ENCODE results near the gene TMEM97.

Gene TMEM97

DNA sequence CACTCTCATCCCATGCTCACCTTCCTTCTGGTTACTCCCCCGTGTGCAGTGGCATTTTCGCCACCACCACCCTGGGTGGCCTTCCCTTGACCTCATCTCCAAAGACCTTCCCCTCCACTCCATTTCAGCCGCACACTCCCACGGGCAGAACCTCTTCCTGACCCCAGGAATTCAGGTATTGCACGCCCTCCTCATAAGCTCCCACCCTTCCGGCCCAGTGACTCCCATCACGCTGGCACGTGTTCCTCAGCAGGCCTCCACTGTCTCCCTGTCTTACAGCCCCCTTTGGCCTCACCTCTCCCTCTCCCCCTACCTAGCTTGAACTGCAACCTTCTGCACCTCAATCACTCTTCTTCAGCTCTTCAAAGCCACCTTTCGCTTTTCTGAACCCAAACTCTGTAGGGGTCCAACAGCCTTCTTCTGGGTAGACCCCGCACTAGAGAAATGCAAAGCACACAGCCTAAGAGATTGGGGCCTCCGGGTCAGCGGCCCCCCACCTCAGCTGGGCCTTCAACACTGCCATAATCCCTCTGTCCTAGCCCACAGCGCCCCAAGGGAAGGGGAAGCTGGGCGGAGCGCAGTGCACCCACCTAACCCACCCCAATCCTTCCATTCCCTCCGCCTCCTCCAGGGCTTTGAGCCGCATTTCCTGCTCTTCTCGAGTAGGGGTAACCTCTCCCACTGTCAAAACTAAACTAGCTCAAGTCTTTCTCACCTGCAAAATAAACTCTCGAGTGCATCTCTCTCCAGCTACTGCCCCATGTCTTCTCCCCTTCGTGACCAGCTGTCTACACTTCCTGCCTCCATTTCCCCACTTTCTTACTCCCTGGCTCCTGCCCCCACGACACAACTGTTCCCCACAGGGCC lies 1.7 kb upstream of the TMEM97 start:
- Histone ChIP-seq H3K4me1 (ENCODE audit: control insufficient read depth in 1 of 2, insufficient read depth in 2 of 2, low read length in 2 of 2) (peaks cover 6 to 21% of the 10 kb centered on the region in 2 donors), H3K27me3 (ENCODE audit: low read depth, low read length) (no peaks in the 10 kb centered on the region), H3K9me3 (ENCODE audit: control insufficient read depth in 1 of 2, low read length in 2 of 2) (no peaks in the 10 kb centered on the region), H3K27ac (ENCODE audit: low read length) (no peak overlapping the region), H3K36me3 (ENCODE audit: control insufficient read depth in 1 of 2, insufficient read depth in 2 of 2, low read length in 2 of 2) (no peaks in the 10 kb centered on the region), H3K4me3 (ENCODE audit: low read depth in 1 of 2, low read length in 2 of 2) (peak overlapping the region in 1 of 2 donors; percentile 71)

DNA sequence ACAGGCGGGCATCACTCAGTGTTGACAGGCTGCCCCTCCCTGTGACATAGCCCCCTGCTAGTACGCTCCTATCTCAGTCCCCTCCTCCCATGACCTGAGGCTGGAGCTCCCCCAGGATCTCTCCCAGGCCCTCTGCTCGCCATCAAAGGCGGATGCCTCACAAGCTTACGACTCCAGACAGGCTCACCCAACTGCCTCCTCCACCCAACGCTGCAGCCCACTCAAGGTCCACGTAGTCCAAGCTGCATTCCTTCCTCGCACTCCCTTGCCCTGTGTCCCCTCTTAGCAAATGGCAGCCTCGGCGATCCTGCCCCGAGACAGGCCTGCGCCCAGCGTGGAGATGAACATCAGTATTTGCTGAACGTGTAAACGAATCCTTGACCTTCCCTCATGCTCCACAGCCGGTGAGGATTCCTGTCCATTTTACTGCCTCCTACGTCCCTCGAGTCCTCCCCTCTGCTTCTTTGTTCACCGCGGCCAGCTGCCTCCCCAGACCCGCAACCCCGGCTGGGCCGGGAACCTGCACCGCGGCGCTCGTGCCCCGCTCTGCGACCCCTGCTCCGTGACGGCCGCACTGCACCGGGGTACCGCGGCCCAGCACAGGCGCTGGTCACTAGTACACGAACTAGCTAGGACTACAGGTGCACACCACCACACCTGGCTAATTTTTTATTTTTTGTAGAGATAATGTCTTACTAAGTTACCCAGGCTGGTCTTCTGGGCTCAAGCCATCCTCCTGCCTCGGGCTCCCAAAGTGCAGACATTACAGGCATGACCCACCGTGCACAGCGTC lies 838 bp upstream of the TMEM97 start:
- Histone ChIP-seq H3K27me3 (ENCODE audit: low read depth, low read length) (no peaks in the 10 kb centered on the region), H3K4me3 (ENCODE audit: low read depth in 1 of 2, low read length in 2 of 2) (peak overlapping the region; percentile 39 to 71), H3K27ac (ENCODE audit: low read length) (no peak overlapping the region), H3K36me3 (ENCODE audit: control insufficient read depth in 1 of 2, insufficient read depth in 2 of 2, low read length in 2 of 2) (no peaks in the 10 kb centered on the region), H3K9me3 (ENCODE audit: control insufficient read depth in 1 of 2, low read length in 2 of 2) (no peaks in the 10 kb centered on the region), H3K4me1 (ENCODE audit: control insufficient read depth in 1 of 2, insufficient read depth in 2 of 2, low read length in 2 of 2) (peaks cover 6 to 21% of the 10 kb centered on the region in 2 donors)

DNA sequence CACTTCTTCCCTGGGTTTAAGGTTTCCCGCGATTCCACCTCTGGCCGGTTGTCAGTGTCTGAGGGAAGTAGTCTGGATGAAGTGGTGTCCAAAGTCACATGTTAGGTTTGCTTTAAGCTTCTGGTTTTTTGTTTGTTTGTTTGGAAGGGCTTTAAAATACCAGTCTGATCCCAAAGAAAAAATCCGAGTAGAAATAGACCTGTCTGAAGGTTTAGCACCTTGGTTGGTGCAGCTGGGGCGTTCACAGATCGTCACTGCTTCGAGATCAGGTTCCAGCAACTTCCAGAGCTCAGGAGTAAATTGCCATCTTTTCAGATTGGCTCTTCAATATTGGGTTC lies 567 bp downstream of the TMEM97 start:
- H3K36me3 ChIP-seq (ENCODE audit: control insufficient read depth in 1 of 2, insufficient read depth in 2 of 2, low read length in 2 of 2), result no peaks in the 10 kb centered on the region
- H3K4me1 ChIP-seq (ENCODE audit: control insufficient read depth in 1 of 2, insufficient read depth in 2 of 2, low read length in 2 of 2), result peaks cover 6 to 21% of the 10 kb centered on the region in 2 donors
- H3K27me3 ChIP-seq (ENCODE audit: low read depth, low read length), result no peaks in the 10 kb centered on the region
- peak overlapping the region; percentile 31 for H3K27ac ChIP-seq (ENCODE audit: low read length)
- peak overlapping the region; percentile 71 for H3K4me3 ChIP-seq (ENCODE audit: low read depth in 1 of 2, low read length in 2 of 2)
- no peaks in the 10 kb centered on the region for H3K9me3 ChIP-seq (ENCODE audit: control insufficient read depth in 1 of 2, low read length in 2 of 2)

DNA sequence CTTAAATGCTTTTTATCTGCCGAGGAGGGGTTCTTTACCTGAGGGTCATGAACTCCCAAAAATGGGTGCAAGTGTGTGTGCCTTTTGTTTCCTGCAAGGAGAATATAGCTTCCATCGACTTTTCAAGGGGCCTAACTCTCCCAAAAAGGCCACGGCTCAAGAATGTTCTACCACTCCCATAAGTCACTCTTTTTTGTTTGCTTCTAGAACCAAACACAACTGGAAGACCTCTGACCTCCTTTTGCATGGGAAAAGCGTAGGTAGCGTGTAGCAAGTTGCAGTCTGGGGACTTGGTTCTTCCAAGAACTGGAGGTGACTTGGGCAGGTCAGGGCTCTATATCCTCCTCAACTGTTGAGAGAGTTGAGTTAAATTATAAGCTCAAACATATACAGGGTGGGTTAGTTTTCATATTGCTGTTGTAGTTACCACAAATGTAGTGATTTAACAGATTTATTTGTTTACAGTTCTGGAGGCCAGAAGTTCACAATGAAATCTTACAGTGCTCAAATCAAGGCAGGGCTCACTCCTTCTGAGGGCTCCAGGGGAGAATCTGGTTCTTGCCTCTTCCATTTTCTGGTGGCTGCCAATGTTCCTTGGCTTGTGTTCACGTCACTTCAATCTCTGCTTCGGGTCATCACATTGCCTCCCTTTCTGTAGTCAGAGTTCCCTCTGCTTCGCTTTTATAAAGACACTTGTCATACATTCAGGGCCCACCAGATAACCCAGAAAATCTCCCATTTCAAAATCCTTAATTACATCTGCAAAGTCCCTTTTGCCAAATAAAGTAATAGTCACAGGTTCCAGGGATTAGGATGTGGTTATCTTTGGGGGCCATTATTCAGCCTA lies 1.4 kb downstream of the TMEM97 start:
- Histone ChIP-seq H3K4me1 (ENCODE audit: control insufficient read depth in 1 of 2, insufficient read depth in 2 of 2, low read length in 2 of 2) (peaks cover 6 to 21% of the 10 kb centered on the region in 2 donors), H3K27me3 (ENCODE audit: low read depth, low read length) (no peaks in the 10 kb centered on the region), H3K36me3 (ENCODE audit: control insufficient read depth in 1 of 2, insufficient read depth in 2 of 2, low read length in 2 of 2) (no peaks in the 10 kb centered on the region), H3K27ac (ENCODE audit: low read length) (no peak overlapping the region), H3K9me3 (ENCODE audit: control insufficient read depth in 1 of 2, low read length in 2 of 2) (no peaks in the 10 kb centered on the region), H3K4me3 (ENCODE audit: low read depth in 1 of 2, low read length in 2 of 2) (peak overlapping the region in 1 of 2 donors; percentile 71)

DNA sequence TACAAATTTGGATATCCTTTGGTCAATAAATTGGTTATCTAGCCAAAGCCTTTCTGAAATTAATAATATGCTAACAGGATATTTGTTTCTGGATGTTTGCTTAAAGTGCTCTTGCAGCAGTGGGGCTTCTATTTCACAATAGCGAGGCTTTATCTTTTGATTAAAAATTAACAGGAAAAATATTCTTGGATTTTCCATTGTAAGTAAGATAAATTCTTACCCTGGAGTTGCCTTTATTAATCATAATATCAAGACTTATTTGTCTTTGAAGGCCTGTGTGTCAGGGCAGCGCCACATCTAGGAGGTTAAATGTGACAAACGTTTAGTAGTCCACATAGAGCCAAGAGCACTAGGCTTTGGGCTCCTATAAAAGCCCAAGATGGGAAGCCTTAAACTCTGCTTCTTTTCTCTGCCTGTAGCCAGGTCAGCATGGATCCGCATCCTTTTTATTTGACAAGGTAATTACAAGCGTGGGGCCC lies 5.3 kb downstream of the TMEM97 start:
- Histone ChIP-seq H3K27me3 (ENCODE audit: low read depth, low read length) (no peaks in the 10 kb centered on the region), H3K4me1 (ENCODE audit: control insufficient read depth in 1 of 2, insufficient read depth in 2 of 2, low read length in 2 of 2) (peaks cover 6 to 11% of the 10 kb centered on the region in 2 donors), H3K27ac (ENCODE audit: low read length) (no peak overlapping the region)

DNA sequence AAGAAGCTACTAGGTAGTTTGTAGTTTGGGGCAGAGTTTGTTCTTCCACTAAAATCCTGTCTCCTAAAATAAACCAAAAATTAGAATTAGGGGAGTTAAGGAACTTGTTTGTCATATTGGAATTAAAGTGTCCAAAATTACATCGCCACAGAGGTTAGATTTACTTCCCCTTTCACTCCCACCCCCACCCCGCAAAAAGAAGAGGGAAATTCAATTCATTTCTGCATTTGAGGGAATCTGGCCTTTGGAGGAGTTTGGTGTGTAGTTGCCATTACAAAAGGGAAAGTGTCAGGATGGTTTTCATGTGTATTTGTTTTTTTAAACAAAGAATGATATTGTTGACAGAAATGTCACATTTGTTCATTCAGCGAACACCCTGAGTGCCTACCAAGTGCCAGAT lies 5.8 kb downstream of the TMEM97 start:
- Histone ChIP-seq H3K9me3 (ENCODE audit: control insufficient read depth in 1 of 2, low read length in 2 of 2) (no peaks in the 10 kb centered on the region), H3K36me3 (ENCODE audit: control insufficient read depth in 1 of 2, insufficient read depth in 2 of 2, low read length in 2 of 2) (peaks cover 19 to 26% of the 10 kb centered on the region in 2 donors), H3K27ac (ENCODE audit: low read length) (no peak overlapping the region), H3K4me3 (ENCODE audit: low read depth in 1 of 2, low read length in 2 of 2) (no peak overlapping the region), H3K4me1 (ENCODE audit: control insufficient read depth in 1 of 2, insufficient read depth in 2 of 2, low read length in 2 of 2) (peaks cover 6% of the 10 kb centered on the region in 2 donors), H3K27me3 (ENCODE audit: low read depth, low read length) (no peaks in the 10 kb centered on the region)

More for the DNA sequence above, 5.3 kb downstream of the TMEM97 start:
- Histone ChIP-seq H3K9me3 (ENCODE audit: control insufficient read depth in 1 of 2, low read length in 2 of 2) (no peaks in the 10 kb centered on the region), H3K4me3 (ENCODE audit: low read depth in 1 of 2, low read length in 2 of 2) (no peak overlapping the region), H3K36me3 (ENCODE audit: control insufficient read depth in 1 of 2, insufficient read depth in 2 of 2, low read length in 2 of 2) (peaks cover 18 to 23% of the 10 kb centered on the region in 2 donors)

DNA sequence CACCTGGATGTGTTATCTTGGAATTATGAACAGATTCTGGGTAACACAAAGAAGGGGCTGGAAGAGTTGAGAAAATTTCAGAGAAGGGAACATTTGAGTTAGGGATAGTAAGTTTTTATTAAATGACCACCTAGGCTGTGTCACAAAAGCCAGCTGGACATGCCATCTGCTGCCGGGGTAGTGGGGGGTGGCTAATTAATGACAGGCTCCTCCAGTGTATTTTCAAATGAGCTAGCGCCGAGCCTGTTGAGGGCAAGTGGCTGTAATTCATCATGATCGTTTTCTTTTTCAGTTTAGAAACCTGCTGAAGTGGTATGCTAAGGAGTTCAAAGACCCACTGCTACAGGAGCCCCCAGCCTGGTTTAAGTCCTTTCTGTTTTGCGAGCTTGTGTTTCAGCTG lies 6.2 kb downstream of the TMEM97 start:
- Histone ChIP-seq H3K4me1 (ENCODE audit: control insufficient read depth in 1 of 2, insufficient read depth in 2 of 2, low read length in 2 of 2) (peaks cover 2% of the 10 kb centered on the region in 2 donors), H3K27ac (ENCODE audit: low read length) (no peak overlapping the region), H3K36me3 (ENCODE audit: control insufficient read depth in 1 of 2, insufficient read depth in 2 of 2, low read length in 2 of 2) (peaks cover 19 to 27% of the 10 kb centered on the region in 2 donors), H3K27me3 (ENCODE audit: low read depth, low read length) (no peaks in the 10 kb centered on the region), H3K4me3 (ENCODE audit: low read depth in 1 of 2, low read length in 2 of 2) (no peak overlapping the region), H3K9me3 (ENCODE audit: control insufficient read depth in 1 of 2, low read length in 2 of 2) (no peaks in the 10 kb centered on the region)

DNA sequence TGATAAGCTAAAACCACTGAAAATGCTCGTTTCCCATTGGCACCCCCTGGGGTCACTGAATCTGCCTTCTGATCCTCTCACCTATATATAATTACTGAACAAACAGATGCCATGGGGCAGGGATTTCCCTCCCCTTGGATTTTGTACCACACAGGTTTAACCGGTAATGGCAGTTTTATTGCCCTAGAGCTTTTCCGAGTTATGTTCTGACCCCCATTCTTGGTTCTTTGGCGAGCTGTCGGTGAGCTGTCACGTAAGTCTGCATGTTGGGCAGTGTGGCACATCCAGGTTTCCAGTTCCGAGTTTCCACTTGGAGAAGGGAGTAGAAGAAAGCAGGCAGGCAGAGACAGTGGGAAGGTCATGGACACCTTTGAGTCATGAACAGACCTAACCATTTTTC lies 7.1 kb downstream of the TMEM97 start:
- H3K27ac ChIP-seq (ENCODE audit: low read length), result no peak overlapping the region
- H3K4me3 ChIP-seq (ENCODE audit: low read depth in 1 of 2, low read length in 2 of 2), result no peak overlapping the region
- peaks cover 20 to 36% of the 10 kb centered on the region in 2 donors for H3K36me3 ChIP-seq (ENCODE audit: control insufficient read depth in 1 of 2, insufficient read depth in 2 of 2, low read length in 2 of 2)
- no peaks in the 10 kb centered on the region for H3K9me3 ChIP-seq (ENCODE audit: control insufficient read depth in 1 of 2, low read length in 2 of 2)
- no peaks in the 10 kb centered on the region for H3K27me3 ChIP-seq (ENCODE audit: low read depth, low read length)
- no peaks in the 10 kb centered on the region for H3K4me1 ChIP-seq (ENCODE audit: control insufficient read depth in 1 of 2, insufficient read depth in 2 of 2, low read length in 2 of 2)

DNA sequence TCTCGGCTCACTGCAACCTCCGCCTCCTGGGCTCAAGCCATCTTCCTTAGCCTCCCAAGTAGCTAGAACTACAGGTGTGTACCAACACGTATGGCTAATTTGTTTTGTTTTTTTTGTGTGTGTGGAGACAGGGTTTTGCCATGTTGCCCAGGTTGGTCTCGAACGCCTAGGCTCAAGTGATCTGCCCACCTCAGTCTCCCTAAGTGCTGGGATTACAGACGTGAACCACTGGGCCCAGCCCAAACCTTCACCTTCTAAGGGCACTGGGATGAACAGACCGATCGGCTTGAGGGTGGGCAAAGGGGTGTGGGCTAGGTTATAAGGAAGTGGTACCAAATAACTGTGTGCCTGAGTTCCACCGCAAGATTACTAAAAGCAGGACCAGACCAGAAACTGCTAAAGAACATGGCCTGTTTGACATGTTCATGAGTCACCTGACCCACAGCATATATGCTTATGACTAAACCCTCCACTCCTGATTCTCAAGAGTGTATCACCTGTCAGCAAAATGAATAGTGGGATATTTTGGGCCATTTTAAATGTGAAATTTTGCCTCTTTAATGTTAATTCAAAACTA lies 8.1 kb downstream of the TMEM97 start:
- H3K36me3 ChIP-seq (ENCODE audit: control insufficient read depth in 1 of 2, insufficient read depth in 2 of 2, low read length in 2 of 2), result peaks cover 28 to 45% of the 10 kb centered on the region in 2 donors
- H3K27me3 ChIP-seq (ENCODE audit: low read depth, low read length), result no peaks in the 10 kb centered on the region
- no peak overlapping the region for H3K27ac ChIP-seq (ENCODE audit: low read length)
- no peak overlapping the region for H3K4me3 ChIP-seq (ENCODE audit: low read depth in 1 of 2, low read length in 2 of 2)
- no peaks in the 10 kb centered on the region for H3K4me1 ChIP-seq (ENCODE audit: control insufficient read depth in 1 of 2, insufficient read depth in 2 of 2, low read length in 2 of 2)
- no peaks in the 10 kb centered on the region for H3K9me3 ChIP-seq (ENCODE audit: control insufficient read depth in 1 of 2, low read length in 2 of 2)

DNA sequence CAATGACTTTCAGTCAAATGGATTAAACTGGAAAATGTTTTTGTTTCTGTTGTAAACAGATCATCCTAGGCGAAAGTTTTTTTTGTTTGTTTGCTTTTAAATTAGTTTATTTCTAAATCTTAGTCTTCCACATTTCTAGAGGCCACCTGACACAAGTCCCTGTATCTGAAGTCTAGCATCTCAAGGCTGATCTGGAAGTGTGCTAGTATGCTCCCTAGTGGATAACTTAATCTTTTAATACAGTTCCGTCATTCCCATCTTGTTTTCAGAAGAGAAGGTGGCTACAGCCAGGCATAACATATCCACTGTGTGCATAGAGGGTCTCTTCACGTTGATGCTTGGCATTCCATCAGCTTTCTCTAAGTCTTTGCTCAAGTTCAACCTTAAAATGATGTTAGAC lies 8.7 kb downstream of the TMEM97 start:
- Histone ChIP-seq H3K9me3 (ENCODE audit: control insufficient read depth in 1 of 2, low read length in 2 of 2) (no peaks in the 10 kb centered on the region), H3K27ac (ENCODE audit: low read length) (no peak overlapping the region), H3K4me3 (ENCODE audit: low read depth in 1 of 2, low read length in 2 of 2) (no peak overlapping the region), H3K36me3 (ENCODE audit: control insufficient read depth in 1 of 2, insufficient read depth in 2 of 2, low read length in 2 of 2) (peaks cover 28 to 46% of the 10 kb centered on the region in 2 donors), H3K4me1 (ENCODE audit: control insufficient read depth in 1 of 2, insufficient read depth in 2 of 2, low read length in 2 of 2) (no peaks in the 10 kb centered on the region), H3K27me3 (ENCODE audit: low read depth, low read length) (no peaks in the 10 kb centered on the region)

Measured in muscle layer of duodenum (tissue), 2 donors.